Stimulated activated CD8-positive, alpha-beta memory T cell treated with anti-CD3 and anti-CD28 coated beads, Interleukin-15, amount 100 ng/mL, for 4 hours (primary cell): ENCODE results near the gene IL6R.

Experiments used
- DNase-seq, 2 donors: peaks; one replicate each; pipeline ENCODE4 v3.0.0-alpha.2; 2020; ENCODE audit warnings: low read depth in 2 of 2

The IL6R gene

GRCh38 chr1:154425172-154425571, 20.0 kb downstream of the IL6R start:
- no peak for DNase-seq

GRCh38 chr1:154427173-154428139, 22.3 kb downstream of the IL6R start:
- no peak for DNase-seq

- DNase-seq = no peak
Observed at GRCh38 chr1:154429118-154429517, 24.0 kb downstream of the IL6R start.

GRCh38 chr1:154429841-154430611, 24.9 kb downstream of the IL6R start:
- DNase-seq = no peak

GRCh38 chr1:154430903-154431302, 25.8 kb downstream of the IL6R start:
- DNase-seq = no peak

- DNase-seq = peak in 1 of 2 donors; percentile 35
Observed at GRCh38 chr1:154431586-154432373, 26.6 kb downstream of the IL6R start.

- peak; percentile 25 to 39 for DNase-seq
Observed at GRCh38 chr1:154433161-154433764, 28.1 kb downstream of the IL6R start.

GRCh38 chr1:154434346-154435085, 29.4 kb downstream of the IL6R start:
- no peak for DNase-seq

- DNase-seq = no peak
Observed at GRCh38 chr1:154435599-154436200, 30.6 kb downstream of the IL6R start.

GRCh38 chr1:154436433-154436832, 31.3 kb downstream of the IL6R start:
- no peak for DNase-seq

- DNase-seq = no peak
Observed at GRCh38 chr1:154440036-154440804, 35.1 kb downstream of the IL6R start.

GRCh38 chr1:154441241-154441888, 36.2 kb downstream of the IL6R start:
- DNase-seq = no peak

GRCh38 chr1:154442006-154442740, 37.0 kb downstream of the IL6R start:
- DNase-seq = no peak

GRCh38 chr1:154443274-154444013, 38.3 kb downstream of the IL6R start:
- DNase-seq = no peak

- peak in 1 of 2 donors; percentile 11 for DNase-seq
Observed at GRCh38 chr1:154445040-154445472, 39.9 kb downstream of the IL6R start.

- no peak for DNase-seq
Observed at GRCh38 chr1:154446292-154446691, 41.1 kb downstream of the IL6R start.

- no peak for DNase-seq
Observed at GRCh38 chr1:154446789-154447188, 41.6 kb downstream of the IL6R start.
